WTC11 (cell line): ENCODE results near the gene GRPR. TPM values are rescaled to one million over a fixed set of nuclear protein-coding genes. Genes with fewer than 3 reads are reported as not detected.

Source experiments
- ATAC-seq: fragments of 200-7000 bp; cut with Tn5 transposase; 2 replicates; pipeline ENCODE4 v1.10.0; 2021; ENCODE audit warnings: mild to moderate bottlenecking, moderate library complexity
- CTCF ChIA-PET: fragments of 300-600 bp; sonication (Branson Sonifier 250); formaldehyde crosslinking; loops from one replicate; lab custom pipeline; 2021; ENCODE audit warnings: antibody characterized with exemption; lab: Charles Lee
- POLR2A ChIA-PET: fragments of 350-600 bp; sonication (Branson Sonifier 250); formaldehyde crosslinking; loops from one replicate; lab custom pipeline; 2021; ENCODE audit warnings: antibody characterized with exemption; lab: Charles Lee
- DNase-seq: peaks from one replicate; pipeline ENCODE4 v3.0.0; 2021; ENCODE audit warnings: low spot score
- H3K27ac Mint-ChIP-seq: 2 replicates; pipeline ENCODE4 v1.8.0; 2021; ENCODE audit warnings: mixed read lengths
- H3K27me3 Mint-ChIP-seq: 2 replicates; pipeline ENCODE4 v1.8.0; 2021; ENCODE audit warnings: low read depth, mild to moderate bottlenecking, moderate library complexity, mixed read lengths
- H3K36me3 Mint-ChIP-seq: 2 replicates; pipeline ENCODE4 v1.8.0; 2021; ENCODE audit warnings: mixed read lengths
- H3K4me1 Mint-ChIP-seq: 2 replicates; pipeline ENCODE4 v1.8.0; 2022; ENCODE audit warnings: mixed read lengths
- H3K4me3 Mint-ChIP-seq: 2 replicates; pipeline ENCODE4 v1.8.0; 2021; ENCODE audit warnings: mild to moderate bottlenecking, moderate library complexity, mixed read lengths
- H3K9me3 Mint-ChIP-seq: 2 replicates; pipeline ENCODE4 v1.8.0; 2021; ENCODE audit warnings: mixed read lengths
- CREB1 ChIP-seq: sonication (generic); formaldehyde crosslinking; IDR thresholded peaks from 2 replicates; pipeline ENCODE4 v1.8.0; 2023; ENCODE audit warnings: mild to moderate bottlenecking, missing genetic modification reagents
- CREM ChIP-seq: sonication (generic); formaldehyde crosslinking; IDR thresholded peaks from 2 replicates; pipeline ENCODE4 v1.8.1; 2022; ENCODE audit warnings: mild to moderate bottlenecking, missing genetic modification reagents, moderate library complexity
- EMX1 ChIP-seq: fragments of 250-450 bp; sonication (Bioruptor Pico); IDR thresholded peaks from 2 replicates; pipeline ENCODE4 v1.8.0; 2021; ENCODE audit warnings: mild to moderate bottlenecking
- FOXJ3 ChIP-seq: sonication (generic); formaldehyde crosslinking; IDR thresholded peaks from 2 replicates; pipeline ENCODE4 v1.9.0; 2021; ENCODE audit warnings: missing genetic modification reagents, mild to moderate bottlenecking, borderline replicate concordance
- JAZF1 ChIP-seq: fragments of 250-450 bp; sonication (Bioruptor Pico); IDR thresholded peaks from 2 replicates; pipeline ENCODE4 v1.9.0; 2021; ENCODE audit warnings: moderate library complexity, mild to moderate bottlenecking, inconsistent platforms
- MXD4 ChIP-seq: fragments of 250-450 bp; sonication (Bioruptor Pico); IDR thresholded peaks from 2 replicates; pipeline ENCODE4 v1.8.0; 2021; ENCODE audit warnings: mild to moderate bottlenecking, moderate library complexity, borderline replicate concordance
- NR3C1 ChIP-seq: sonication (generic); formaldehyde crosslinking; conservative IDR thresholded peaks from 2 replicates; pipeline ENCODE4 v1.8.1; 2023; ENCODE audit warnings: low read depth, mild to moderate bottlenecking, missing genetic modification reagents
- SMAD4 ChIP-seq: sonication (generic); formaldehyde crosslinking; IDR thresholded peaks from 2 replicates; pipeline ENCODE4 v1.8.0; 2022; ENCODE audit warnings: mild to moderate bottlenecking, missing genetic modification reagents
- ZNF138 ChIP-seq: sonication (generic); formaldehyde crosslinking; conservative IDR thresholded peaks from 2 replicates; pipeline ENCODE4 v1.8.1; 2022; ENCODE audit warnings: mild to moderate bottlenecking, moderate library complexity, missing genetic modification reagents
- ZNF423 ChIP-seq: fragments of 250-450 bp; sonication (Bioruptor Pico); IDR thresholded peaks from 2 replicates; pipeline ENCODE4 v2.1.2; 2022; ENCODE audit warnings: mild to moderate bottlenecking, moderate library complexity
- total RNA-seq: library from RNA; stranded (reverse); gene quantifications from 3 replicates; pipeline ENCODE4 v1.2.3, GENCODE V29; 2021
- TF ChIP-seq, protein P1 (sequence below): sonication (generic); formaldehyde crosslinking; IDR thresholded peaks from 2 replicates; pipeline ENCODE4 v1.8.1; 2023; ENCODE audit warnings: mild to moderate bottlenecking, missing genetic modification reagents, borderline replicate concordance
- TF ChIP-seq, protein P2 (sequence below): sonication (generic); formaldehyde crosslinking; IDR thresholded peaks from 2 replicates; pipeline ENCODE4 v1.8.1; 2023; ENCODE audit warnings: mild to moderate bottlenecking, missing genetic modification reagents
- TF ChIP-seq, protein P3 (sequence below): sonication (generic); formaldehyde crosslinking; IDR thresholded peaks from 2 replicates; pipeline ENCODE4 v1.8.1; 2022; ENCODE audit warnings: low read depth, mild to moderate bottlenecking, moderate library complexity, missing genetic modification reagents, borderline replicate concordance
- TF ChIP-seq, protein P4 (sequence below): sonication (generic); formaldehyde crosslinking; IDR thresholded peaks from 2 replicates; pipeline ENCODE4 v1.8.1; 2023; ENCODE audit warnings: mild to moderate bottlenecking, missing genetic modification reagents, moderate library complexity
- TF ChIP-seq, protein P5 (sequence below): sonication (generic); formaldehyde crosslinking; IDR thresholded peaks from 2 replicates; pipeline ENCODE4 v1.8.0; 2023; ENCODE audit warnings: missing genetic modification reagents
- TF ChIP-seq, protein P6 (sequence below): sonication (generic); formaldehyde crosslinking; conservative IDR thresholded peaks from 2 replicates; pipeline ENCODE4 v1.8.1; 2023; ENCODE audit warnings: mild to moderate bottlenecking, low read depth, missing genetic modification reagents, moderate library complexity
- TF ChIP-seq, protein P7 (sequence below): sonication (generic); formaldehyde crosslinking; IDR thresholded peaks from 2 replicates; pipeline ENCODE4 v1.8.1; 2023; ENCODE audit warnings: mild to moderate bottlenecking, moderate library complexity, missing genetic modification reagents
- TF ChIP-seq, protein P8 (sequence below): sonication (generic); formaldehyde crosslinking; IDR thresholded peaks from 2 replicates; pipeline ENCODE4 v1.8.0; 2022; ENCODE audit warnings: mild to moderate bottlenecking, missing genetic modification reagents
- TF ChIP-seq, protein P9 (sequence below): sonication (generic); formaldehyde crosslinking; IDR thresholded peaks from 2 replicates; pipeline ENCODE4 v1.8.0; 2022; ENCODE audit warnings: mild to moderate bottlenecking, missing genetic modification reagents

The GRPR gene
- total RNA-seq, 1 experiment from 2014 or later = 8.9 TPM

DNA sequence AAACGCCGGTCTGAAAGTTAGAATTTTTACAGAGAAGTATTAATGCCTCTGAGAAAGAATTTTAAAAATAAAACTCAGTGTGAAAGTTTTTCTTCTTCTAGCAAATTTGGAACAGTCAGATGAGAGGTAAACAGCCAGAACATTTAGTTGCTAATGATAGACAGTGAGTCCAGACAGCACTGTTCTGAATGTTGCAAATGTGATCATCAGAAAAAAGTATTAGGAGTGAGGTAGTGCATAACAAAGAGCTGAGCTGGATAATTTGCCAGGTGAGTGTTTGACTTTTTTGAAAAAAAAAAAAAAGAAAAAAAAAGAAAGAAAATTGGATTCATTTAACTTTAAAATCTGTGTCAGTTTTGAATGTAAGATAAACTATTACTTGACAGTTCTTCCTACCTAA, 42.0 kb upstream of the GRPR start (continued):
- TF ChIP-seq, protein P1, sequence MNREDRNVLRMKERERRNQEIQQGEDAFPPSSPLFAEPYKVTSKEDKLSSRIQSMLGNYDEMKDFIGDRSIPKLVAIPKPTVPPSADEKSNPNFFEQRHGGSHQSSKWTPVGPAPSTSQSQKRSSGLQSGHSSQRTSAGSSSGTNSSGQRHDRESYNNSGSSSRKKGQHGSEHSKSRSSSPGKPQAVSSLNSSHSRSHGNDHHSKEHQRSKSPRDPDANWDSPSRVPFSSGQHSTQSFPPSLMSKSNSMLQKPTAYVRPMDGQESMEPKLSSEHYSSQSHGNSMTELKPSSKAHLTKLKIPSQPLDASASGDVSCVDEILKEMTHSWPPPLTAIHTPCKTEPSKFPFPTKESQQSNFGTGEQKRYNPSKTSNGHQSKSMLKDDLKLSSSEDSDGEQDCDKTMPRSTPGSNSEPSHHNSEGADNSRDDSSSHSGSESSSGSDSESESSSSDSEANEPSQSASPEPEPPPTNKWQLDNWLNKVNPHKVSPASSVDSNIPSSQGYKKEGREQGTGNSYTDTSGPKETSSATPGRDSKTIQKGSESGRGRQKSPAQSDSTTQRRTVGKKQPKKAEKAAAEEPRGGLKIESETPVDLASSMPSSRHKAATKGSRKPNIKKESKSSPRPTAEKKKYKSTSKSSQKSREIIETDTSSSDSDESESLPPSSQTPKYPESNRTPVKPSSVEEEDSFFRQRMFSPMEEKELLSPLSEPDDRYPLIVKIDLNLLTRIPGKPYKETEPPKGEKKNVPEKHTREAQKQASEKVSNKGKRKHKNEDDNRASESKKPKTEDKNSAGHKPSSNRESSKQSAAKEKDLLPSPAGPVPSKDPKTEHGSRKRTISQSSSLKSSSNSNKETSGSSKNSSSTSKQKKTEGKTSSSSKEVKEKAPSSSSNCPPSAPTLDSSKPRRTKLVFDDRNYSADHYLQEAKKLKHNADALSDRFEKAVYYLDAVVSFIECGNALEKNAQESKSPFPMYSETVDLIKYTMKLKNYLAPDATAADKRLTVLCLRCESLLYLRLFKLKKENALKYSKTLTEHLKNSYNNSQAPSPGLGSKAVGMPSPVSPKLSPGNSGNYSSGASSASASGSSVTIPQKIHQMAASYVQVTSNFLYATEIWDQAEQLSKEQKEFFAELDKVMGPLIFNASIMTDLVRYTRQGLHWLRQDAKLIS = no peak
- TF ChIP-seq, protein P2, sequence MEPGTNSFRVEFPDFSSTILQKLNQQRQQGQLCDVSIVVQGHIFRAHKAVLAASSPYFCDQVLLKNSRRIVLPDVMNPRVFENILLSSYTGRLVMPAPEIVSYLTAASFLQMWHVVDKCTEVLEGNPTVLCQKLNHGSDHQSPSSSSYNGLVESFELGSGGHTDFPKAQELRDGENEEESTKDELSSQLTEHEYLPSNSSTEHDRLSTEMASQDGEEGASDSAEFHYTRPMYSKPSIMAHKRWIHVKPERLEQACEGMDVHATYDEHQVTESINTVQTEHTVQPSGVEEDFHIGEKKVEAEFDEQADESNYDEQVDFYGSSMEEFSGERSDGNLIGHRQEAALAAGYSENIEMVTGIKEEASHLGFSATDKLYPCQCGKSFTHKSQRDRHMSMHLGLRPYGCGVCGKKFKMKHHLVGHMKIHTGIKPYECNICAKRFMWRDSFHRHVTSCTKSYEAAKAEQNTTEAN (CRISPR knock-in tag) = no peak
- TF ChIP-seq EMX1 = no peak
- TF ChIP-seq, protein P3, sequence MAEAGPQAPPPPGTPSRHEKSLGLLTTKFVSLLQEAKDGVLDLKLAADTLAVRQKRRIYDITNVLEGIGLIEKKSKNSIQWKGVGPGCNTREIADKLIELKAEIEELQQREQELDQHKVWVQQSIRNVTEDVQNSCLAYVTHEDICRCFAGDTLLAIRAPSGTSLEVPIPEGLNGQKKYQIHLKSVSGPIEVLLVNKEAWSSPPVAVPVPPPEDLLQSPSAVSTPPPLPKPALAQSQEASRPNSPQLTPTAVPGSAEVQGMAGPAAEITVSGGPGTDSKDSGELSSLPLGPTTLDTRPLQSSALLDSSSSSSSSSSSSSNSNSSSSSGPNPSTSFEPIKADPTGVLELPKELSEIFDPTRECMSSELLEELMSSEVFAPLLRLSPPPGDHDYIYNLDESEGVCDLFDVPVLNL = no peak
- TF ChIP-seq ZNF138 (CRISPR knock-in tag) = no peak
- TF ChIP-seq, protein P4, sequence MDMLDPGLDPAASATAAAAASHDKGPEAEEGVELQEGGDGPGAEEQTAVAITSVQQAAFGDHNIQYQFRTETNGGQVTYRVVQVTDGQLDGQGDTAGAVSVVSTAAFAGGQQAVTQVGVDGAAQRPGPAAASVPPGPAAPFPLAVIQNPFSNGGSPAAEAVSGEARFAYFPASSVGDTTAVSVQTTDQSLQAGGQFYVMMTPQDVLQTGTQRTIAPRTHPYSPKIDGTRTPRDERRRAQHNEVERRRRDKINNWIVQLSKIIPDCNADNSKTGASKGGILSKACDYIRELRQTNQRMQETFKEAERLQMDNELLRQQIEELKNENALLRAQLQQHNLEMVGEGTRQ (CRISPR knock-in tag) = no peak
- TF ChIP-seq SMAD4 (CRISPR knock-in tag) = no peak
- no peak for TF ChIP-seq JAZF1
- TF ChIP-seq, protein P5, sequence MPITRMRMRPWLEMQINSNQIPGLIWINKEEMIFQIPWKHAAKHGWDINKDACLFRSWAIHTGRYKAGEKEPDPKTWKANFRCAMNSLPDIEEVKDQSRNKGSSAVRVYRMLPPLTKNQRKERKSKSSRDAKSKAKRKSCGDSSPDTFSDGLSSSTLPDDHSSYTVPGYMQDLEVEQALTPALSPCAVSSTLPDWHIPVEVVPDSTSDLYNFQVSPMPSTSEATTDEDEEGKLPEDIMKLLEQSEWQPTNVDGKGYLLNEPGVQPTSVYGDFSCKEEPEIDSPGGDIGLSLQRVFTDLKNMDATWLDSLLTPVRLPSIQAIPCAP (CRISPR knock-in tag) = no peak
- TF ChIP-seq, all 79 proteins: peak for 0

DNA sequence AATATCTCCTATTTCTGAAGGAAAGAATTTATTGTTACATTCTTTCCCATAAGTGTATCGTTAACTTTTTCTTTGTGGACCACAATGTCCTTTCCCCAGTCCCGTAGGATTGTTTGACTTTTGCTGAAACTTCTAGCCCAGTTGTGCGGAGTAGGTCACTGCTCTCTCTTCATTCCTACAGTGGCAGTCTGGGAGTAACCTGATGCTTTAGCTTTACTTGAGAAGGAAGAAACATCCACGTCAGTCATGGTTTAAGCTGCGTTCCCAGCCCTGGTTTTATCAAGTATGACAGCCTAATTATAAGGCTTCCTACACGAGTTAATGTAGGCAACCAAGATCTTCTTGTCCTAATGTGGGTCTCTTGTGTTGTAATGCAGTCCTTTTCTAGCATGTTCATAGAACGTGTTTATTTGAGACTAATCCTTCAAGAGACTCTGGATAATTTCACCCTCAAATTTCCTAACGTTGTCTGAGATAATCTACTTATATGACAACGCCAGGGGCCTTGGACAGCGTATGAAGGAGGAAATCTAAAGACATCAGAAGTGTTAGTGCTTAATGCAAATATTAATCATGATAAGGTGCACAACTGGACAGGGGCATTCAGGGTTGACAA, 40.8 kb upstream of the GRPR start:
- ChIA-PET CTCF (no interaction called here), POLR2A (no interaction called here)
- TF ChIP-seq ZNF138 (CRISPR knock-in tag) = no peak
- TF ChIP-seq, protein P6, sequence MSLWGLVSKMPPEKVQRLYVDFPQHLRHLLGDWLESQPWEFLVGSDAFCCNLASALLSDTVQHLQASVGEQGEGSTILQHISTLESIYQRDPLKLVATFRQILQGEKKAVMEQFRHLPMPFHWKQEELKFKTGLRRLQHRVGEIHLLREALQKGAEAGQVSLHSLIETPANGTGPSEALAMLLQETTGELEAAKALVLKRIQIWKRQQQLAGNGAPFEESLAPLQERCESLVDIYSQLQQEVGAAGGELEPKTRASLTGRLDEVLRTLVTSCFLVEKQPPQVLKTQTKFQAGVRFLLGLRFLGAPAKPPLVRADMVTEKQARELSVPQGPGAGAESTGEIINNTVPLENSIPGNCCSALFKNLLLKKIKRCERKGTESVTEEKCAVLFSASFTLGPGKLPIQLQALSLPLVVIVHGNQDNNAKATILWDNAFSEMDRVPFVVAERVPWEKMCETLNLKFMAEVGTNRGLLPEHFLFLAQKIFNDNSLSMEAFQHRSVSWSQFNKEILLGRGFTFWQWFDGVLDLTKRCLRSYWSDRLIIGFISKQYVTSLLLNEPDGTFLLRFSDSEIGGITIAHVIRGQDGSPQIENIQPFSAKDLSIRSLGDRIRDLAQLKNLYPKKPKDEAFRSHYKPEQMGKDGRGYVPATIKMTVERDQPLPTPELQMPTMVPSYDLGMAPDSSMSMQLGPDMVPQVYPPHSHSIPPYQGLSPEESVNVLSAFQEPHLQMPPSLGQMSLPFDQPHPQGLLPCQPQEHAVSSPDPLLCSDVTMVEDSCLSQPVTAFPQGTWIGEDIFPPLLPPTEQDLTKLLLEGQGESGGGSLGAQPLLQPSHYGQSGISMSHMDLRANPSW (CRISPR knock-in tag) = no peak
- TF ChIP-seq MXD4 (CRISPR knock-in tag) = no peak
- TF ChIP-seq NR3C1 (CRISPR knock-in tag) = no peak
- TF ChIP-seq, protein P7, sequence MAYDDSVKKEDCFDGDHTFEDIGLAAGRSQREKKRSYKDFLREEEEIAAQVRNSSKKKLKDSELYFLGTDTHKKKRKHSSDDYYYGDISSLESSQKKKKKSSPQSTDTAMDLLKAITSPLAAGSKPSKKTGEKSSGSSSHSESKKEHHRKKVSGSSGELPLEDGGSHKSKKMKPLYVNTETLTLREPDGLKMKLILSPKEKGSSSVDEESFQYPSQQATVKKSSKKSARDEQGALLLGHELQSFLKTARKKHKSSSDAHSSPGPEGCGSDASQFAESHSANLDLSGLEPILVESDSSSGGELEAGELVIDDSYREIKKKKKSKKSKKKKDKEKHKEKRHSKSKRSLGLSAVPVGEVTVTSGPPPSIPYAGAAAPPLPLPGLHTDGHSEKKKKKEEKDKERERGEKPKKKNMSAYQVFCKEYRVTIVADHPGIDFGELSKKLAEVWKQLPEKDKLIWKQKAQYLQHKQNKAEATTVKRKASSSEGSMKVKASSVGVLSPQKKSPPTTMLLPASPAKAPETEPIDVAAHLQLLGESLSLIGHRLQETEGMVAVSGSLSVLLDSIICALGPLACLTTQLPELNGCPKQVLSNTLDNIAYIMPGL = no peak
- no peak for TF ChIP-seq ZNF423 (CRISPR knock-in tag)
- TF ChIP-seq, protein P8, sequence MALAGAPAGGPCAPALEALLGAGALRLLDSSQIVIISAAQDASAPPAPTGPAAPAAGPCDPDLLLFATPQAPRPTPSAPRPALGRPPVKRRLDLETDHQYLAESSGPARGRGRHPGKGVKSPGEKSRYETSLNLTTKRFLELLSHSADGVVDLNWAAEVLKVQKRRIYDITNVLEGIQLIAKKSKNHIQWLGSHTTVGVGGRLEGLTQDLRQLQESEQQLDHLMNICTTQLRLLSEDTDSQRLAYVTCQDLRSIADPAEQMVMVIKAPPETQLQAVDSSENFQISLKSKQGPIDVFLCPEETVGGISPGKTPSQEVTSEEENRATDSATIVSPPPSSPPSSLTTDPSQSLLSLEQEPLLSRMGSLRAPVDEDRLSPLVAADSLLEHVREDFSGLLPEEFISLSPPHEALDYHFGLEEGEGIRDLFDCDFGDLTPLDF (CRISPR knock-in tag) = no peak
- TF ChIP-seq FOXJ3 (CRISPR knock-in tag) = no peak
- TF ChIP-seq CREB1 (CRISPR knock-in tag) = no peak
- TF ChIP-seq, protein P9, sequence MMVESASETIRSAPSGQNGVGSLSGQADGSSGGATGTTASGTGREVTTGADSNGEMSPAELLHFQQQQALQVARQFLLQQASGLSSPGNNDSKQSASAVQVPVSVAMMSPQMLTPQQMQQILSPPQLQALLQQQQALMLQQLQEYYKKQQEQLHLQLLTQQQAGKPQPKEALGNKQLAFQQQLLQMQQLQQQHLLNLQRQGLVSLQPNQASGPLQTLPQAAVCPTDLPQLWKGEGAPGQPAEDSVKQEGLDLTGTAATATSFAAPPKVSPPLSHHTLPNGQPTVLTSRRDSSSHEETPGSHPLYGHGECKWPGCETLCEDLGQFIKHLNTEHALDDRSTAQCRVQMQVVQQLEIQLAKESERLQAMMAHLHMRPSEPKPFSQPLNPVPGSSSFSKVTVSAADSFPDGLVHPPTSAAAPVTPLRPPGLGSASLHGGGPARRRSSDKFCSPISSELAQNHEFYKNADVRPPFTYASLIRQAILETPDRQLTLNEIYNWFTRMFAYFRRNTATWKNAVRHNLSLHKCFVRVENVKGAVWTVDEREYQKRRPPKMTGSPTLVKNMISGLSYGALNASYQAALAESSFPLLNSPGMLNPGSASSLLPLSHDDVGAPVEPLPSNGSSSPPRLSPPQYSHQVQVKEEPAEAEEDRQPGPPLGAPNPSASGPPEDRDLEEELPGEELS (CRISPR knock-in tag) = no peak
- TF ChIP-seq CREM (CRISPR knock-in tag) = no peak
- TF ChIP-seq SMAD4 (CRISPR knock-in tag) = no peak

More for the DNA sequence above, 40.8 kb upstream of the GRPR start:
- no peak overlapping the region for H3K4me3 Mint-ChIP-seq
- H3K4me1 Mint-ChIP-seq = peaks cover 11% of the 10 kb centered on the region
- H3K27ac Mint-ChIP-seq = no peak overlapping the region
- no peak for DNase-seq
- peaks cover 8% of the 10 kb centered on the region; the same call in 1 of the 2 replicates for H3K9me3 Mint-ChIP-seq
- ATAC-seq = peak; percentile 38; the same call in 1 of the 2 replicates
- no peaks in the 10 kb centered on the region for H3K27me3 Mint-ChIP-seq
- no peaks in the 10 kb centered on the region for H3K36me3 Mint-ChIP-seq
